ENCODE data around the gene IL18. TPM values are rescaled to one million over a fixed set of nuclear protein-coding genes. Genes with fewer than 3 reads are reported as not detected.
"Not testable (repeated sequence)": the region's sequence is repeated elsewhere in the genome, so short reads cannot be mapped to it uniquely, and the experiment has no call there.

IL18 gene
- total RNA-seq, 2 experiments from 2014 or later, result not detected

DNA sequence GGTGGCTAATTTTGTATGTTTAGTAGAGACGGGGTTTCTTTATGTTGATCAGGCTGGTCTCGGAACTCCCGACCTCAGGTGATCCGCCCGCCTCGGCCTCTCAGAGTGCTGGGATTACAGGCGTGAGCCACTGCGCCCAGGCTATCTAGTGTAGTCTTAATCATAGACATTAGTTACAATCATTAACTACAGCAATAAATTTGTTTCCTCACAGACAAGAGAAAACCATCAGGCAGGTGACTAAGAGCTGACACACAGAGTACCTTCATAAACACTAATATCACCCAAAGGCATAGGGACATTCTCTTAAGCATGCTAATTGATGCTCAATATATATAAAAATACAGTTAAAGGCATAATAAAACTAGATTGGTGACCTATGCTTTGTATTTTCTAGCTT, 57.8 kb downstream of the IL18 start:
- CTCF ChIA-PET, result no interaction called here

DNA sequence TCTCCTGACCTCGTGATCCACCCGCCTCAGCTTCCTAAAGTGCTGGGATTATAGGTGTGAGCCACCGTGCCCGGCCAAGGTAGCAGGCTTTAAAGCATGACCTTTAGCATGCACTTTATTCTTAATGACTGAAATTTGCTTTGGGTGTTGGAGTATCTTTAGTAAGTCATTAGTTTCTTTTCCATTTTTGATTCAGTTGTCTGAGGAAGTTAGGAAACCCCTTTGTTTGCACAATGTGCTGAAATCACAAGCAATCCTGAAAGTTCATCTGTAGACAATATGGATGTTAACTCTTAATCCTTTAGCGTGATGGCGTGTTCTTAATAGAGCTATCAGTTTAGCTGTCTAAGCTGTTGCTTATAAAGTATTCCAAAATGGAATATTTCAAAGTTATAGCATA, 60.4 kb downstream of the IL18 start:
- no peak overlapping the region for H3K4me3 Mint-ChIP-seq
- CTCF ChIA-PET, result interaction anchor here (0.8 to 1.0 kb wide), 2 partner anchors 10 to 69 kb away, joined by 3 read pairs; no protein-coding TSS in a partner anchor
- no peaks in the 10 kb centered on the region for H3K36me3 Mint-ChIP-seq
- no peaks in the 10 kb centered on the region for H3K27me3 Mint-ChIP-seq
- H3K9me3 Mint-ChIP-seq, result no peaks in the 10 kb centered on the region
- POLR2A ChIA-PET, result interaction anchor here (0.6 to 1.0 kb wide), 2 partner anchors 17 to 123 kb away, joined by 3 to 4 read pairs; partner anchors contain the start of gene TIMM8B
- H3K4me1 Mint-ChIP-seq (ENCODE audit: low read depth), result no peaks in the 10 kb centered on the region
- intact Hi-C loops (cut with micrococcal nuclease), result no loop called here
- no peak for DNase-seq
- H3K27ac Mint-ChIP-seq, result no peak overlapping the region

More for the DNA sequence above, 57.8 kb downstream of the IL18 start:
- Mint-ChIP-seq H3K36me3 (no peaks in the 10 kb centered on the region), H3K4me3 (no peak overlapping the region), H3K9me3 (no peaks in the 10 kb centered on the region), H3K4me1 (ENCODE audit: low read depth) (no peaks in the 10 kb centered on the region), H3K27ac (no peak overlapping the region), H3K27me3 (no peaks in the 10 kb centered on the region)
- no peak for DNase-seq
- POLR2A ChIA-PET, result no interaction called here
- intact Hi-C loops (cut with micrococcal nuclease), result no loop called here

DNA sequence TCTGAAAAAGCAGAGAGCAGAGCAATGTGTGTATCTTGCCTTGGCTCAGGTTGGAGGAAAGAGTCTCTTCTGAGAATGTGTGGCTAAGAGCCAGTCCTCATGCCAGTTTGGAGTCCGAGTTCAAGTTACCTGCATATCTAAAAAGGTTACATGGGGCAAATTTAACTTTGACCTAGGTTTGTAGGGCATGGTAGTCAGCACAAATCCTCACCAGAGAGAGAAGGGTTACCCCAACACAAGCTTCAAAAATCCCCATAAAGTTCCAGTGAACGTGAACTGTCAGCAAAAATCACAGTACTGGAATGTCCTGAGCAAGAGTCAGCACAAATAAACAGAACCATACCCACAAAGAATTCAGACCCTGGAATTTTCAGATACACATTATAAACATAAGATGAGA, 63.4 kb downstream of the IL18 start:
- no peak overlapping the region for H3K4me3 Mint-ChIP-seq
- no peaks in the 10 kb centered on the region for H3K4me1 Mint-ChIP-seq (ENCODE audit: low read depth)
- no peaks in the 10 kb centered on the region for H3K27me3 Mint-ChIP-seq
- intact Hi-C loops (cut with micrococcal nuclease), result no loop called here
- no peak for DNase-seq
- H3K9me3 Mint-ChIP-seq, result no peaks in the 10 kb centered on the region
- peaks cover 3% of the 10 kb centered on the region for H3K36me3 Mint-ChIP-seq
- ChIA-PET CTCF (no interaction called here), POLR2A (no interaction called here)
- no peak overlapping the region for H3K27ac Mint-ChIP-seq

DNA sequence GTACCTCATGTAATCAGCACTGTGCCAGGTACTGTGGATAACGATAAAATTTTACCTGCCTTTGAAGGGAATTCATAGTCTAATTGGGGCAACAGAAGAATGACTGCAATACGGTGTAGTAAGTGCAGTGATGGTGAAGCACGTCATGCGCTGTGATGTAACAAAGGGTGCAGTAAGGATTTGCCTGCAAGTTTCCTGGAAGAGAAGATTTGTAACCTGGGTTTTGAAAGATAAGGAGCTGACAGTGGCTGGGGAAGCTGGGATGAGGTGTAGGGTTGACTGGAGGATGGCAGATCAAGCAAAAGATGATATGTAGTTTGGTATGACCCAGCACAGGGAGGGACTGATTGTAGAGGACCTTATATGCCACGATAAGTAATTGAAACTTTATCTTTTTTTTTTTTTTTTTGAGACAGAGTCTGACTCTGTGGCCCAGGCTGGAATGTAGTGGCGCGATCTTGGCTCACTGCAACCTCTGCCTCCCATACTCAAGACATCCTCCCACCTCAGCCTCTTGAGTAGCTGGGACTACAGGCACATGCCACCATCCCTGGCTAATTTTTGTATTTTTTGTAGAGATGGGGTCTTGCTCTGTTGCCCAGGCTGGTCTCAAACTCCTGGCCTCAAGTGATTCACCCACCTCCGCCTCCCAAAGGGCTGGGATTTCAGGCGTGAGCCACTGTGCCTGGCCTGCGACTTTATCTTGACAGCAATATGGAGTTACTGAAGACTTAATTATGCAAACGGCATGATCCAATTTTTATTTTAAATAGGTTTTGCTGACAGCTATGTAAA, 66.0 kb downstream of the IL18 start:
- no peak overlapping the region for H3K27ac Mint-ChIP-seq
- CTCF ChIA-PET, result interaction anchor here (1.4 to 1.7 kb wide), 2 partner anchors 11 to 15 kb away, joined by 4 to 5 read pairs; partner anchors contain the start of genes SDHD and TIMM8B
- no peaks in the 10 kb centered on the region for H3K9me3 Mint-ChIP-seq

DNA sequence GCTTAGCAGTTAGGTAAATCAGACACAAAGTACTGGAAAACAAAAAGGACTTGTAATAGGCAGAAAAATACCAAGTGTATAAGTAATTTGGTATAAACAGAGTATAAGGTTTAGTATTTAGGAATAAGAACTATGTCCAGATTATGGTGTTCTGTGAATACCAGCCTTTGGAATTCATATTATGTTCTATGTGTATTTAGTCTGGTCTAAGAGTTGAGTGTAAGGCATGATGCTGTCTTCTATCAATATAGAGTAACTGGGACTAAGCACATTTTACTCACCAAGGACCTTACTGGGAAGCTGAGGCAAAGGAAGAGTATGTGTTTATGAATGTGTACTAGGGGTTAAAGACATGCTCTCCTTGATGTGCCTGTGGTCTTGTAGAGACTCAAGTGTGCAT, 67.7 kb downstream of the IL18 start:
- no peak for DNase-seq
- POLR2A ChIA-PET, result no interaction called here
- CTCF ChIA-PET, result no interaction called here
- Mint-ChIP-seq H3K27ac (no peak overlapping the region), H3K4me1 (ENCODE audit: low read depth) (no peaks in the 10 kb centered on the region), H3K36me3 (peaks cover 23% of the 10 kb centered on the region), H3K27me3 (no peaks in the 10 kb centered on the region), H3K9me3 (no peaks in the 10 kb centered on the region), H3K4me3 (no peak overlapping the region)
- intact Hi-C loops (cut with micrococcal nuclease), result no loop called here

More for the DNA sequence above, 66.0 kb downstream of the IL18 start:
- Mint-ChIP-seq H3K27me3 (no peaks in the 10 kb centered on the region), H3K36me3 (peaks cover 9% of the 10 kb centered on the region), H3K4me3 (no peak overlapping the region), H3K4me1 (ENCODE audit: low read depth) (no peaks in the 10 kb centered on the region)
- no peak for DNase-seq
- POLR2A ChIA-PET, result no interaction called here
- intact Hi-C loops (cut with micrococcal nuclease), result no loop called here

DNA sequence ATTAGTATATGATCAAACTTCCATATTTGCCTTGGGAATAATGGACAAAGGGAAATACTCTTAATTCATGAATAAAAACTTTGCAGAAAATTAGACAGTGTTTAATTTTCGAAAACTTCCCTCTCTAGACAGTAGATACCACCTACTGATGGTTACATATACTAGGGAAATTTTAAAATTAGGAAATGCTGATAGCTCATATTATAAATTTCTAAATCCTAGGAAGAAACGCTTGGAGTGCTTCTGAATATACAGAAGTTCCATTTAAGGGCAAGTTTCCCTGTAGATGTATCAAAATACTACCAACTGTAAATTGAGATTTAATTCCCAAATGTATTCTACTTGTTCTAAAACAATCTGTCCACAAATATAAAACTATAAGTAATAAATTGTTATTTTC, 68.6 kb downstream of the IL18 start:
- CTCF ChIA-PET, result interaction anchor here (0.6 kb wide), 1 partner anchor 76 kb away, joined by 3 read pairs; no protein-coding TSS in a partner anchor
- H3K4me1 Mint-ChIP-seq (ENCODE audit: low read depth); H3K9me3 Mint-ChIP-seq; H3K4me3 Mint-ChIP-seq; DNase-seq; H3K27ac Mint-ChIP-seq; H3K27me3 Mint-ChIP-seq; intact Hi-C loops (cut with micrococcal nuclease); POLR2A ChIA-PET: not testable (repeated sequence)
- H3K36me3 Mint-ChIP-seq, result peaks cover 28% of the 10 kb centered on the region

Other genes with a start within 250 kb of the IL18 start
- gene C11orf52, start 245.2 kb downstream of the IL18 start, total RNA-seq, result not detected
- 10 to 100 TPM; 13.3 to 14.9 TPM for gene DIXDC1, start 226.8 kb downstream of the IL18 start, total RNA-seq
- gene DLAT, start 138.7 kb downstream of the IL18 start, total RNA-seq, result 10 to 100 TPM; 36.4 to 39.0 TPM
- under 1 TPM; 0.36 to 0.56 TPM for gene PIH1D2, start 90.1 kb downstream of the IL18 start, total RNA-seq
- gene NKAPD1, start 89.8 kb downstream of the IL18 start, total RNA-seq, result 10 to 100 TPM; 17.5 to 19.4 TPM
- gene TIMM8B, start 77.3 kb downstream of the IL18 start, total RNA-seq, result 10 to 100 TPM; 36.5 to 38.4 TPM
- gene SDHD, start 77.2 kb downstream of the IL18 start, total RNA-seq, result 10 to 100 TPM; 72.7 to 91.6 TPM
- gene TEX12, start 3.3 kb upstream of the IL18 start, total RNA-seq, result under 1 TPM in 1 of 2 experiments, not detected in 1; 0.29 TPM
- gene BCO2, start 11.4 kb upstream of the IL18 start, total RNA-seq, result 1 to 10 TPM in 1 of 2 experiments, under 1 TPM in 1; 0.73 to 1.3 TPM
- 10 to 100 TPM; 28.1 to 28.5 TPM for gene PTS, start 62.3 kb upstream of the IL18 start, total RNA-seq
- not detected for gene PLET1, start 96.8 kb upstream of the IL18 start, total RNA-seq